GM18858 (cell line): Measurements from ENCODE around the gene TAB3.

Experiments used
- ATAC-seq: cut with Tn5 transposase; IDR thresholded peaks from one replicate; pipeline ENCODE4 v1.9.1; 2021; ENCODE audit not compliant: unreplicated experiment

The TAB3 gene, protein sequence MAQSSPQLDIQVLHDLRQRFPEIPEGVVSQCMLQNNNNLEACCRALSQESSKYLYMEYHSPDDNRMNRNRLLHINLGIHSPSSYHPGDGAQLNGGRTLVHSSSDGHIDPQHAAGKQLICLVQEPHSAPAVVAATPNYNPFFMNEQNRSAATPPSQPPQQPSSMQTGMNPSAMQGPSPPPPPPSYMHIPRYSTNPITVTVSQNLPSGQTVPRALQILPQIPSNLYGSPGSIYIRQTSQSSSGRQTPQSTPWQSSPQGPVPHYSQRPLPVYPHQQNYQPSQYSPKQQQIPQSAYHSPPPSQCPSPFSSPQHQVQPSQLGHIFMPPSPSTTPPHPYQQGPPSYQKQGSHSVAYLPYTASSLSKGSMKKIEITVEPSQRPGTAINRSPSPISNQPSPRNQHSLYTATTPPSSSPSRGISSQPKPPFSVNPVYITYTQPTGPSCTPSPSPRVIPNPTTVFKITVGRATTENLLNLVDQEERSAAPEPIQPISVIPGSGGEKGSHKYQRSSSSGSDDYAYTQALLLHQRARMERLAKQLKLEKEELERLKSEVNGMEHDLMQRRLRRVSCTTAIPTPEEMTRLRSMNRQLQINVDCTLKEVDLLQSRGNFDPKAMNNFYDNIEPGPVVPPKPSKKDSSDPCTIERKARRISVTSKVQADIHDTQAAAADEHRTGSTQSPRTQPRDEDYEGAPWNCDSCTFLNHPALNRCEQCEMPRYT

DNA sequence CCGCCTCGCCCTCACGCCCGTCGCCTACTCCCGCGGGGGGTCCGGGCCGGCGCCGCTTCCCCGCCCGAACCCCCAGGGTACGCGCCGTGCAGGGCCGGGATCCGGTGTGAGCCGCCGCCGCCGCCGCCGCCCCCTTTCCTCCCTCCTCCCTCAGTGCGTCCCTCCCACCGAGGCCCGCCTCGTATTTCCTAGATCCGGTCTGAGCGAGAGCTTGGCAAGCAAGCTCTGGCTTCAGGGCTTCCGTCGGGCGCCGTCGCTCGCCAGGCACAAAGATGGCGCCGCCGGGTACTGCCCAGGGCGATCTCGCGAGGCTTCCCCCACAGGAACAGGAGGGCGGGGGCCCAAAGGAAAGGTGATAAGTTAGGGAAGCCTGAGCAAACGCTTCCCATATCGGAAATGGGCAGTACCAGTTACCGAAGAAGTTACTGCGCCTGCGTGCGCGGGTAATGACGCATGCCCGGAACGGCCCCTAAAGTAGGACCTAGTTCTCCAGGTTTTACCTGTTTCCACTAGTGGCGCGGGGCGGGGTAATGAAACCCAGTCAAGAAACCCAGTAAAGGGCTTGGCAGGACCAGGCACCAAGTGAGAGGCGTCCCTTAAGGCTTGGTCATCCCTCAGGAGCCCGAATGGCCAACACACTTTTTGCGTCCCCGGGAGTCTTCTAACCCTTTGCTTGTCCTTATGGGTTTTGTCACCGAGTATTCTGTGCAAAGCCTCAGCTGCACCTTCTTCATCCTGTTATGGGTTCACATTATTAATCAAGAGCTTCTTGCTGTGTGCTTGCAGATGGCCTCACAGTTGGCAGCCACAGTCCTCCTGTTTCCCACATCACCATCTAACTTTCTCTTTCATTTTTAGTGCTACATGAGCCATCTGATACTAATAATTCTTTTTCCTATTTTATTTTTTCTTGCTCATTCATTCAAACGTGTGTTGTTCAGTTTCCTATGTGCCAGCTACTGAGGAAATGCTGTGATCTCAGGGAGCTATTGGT is at the start of gene TAB3:
TAB3 (minus strand) TSS at position 108 of the 994 bp plus-strand sequence. CDS start 29,666 bp downstream, outside the sequence.
- peak; percentile 85 for ATAC-seq

DNA sequence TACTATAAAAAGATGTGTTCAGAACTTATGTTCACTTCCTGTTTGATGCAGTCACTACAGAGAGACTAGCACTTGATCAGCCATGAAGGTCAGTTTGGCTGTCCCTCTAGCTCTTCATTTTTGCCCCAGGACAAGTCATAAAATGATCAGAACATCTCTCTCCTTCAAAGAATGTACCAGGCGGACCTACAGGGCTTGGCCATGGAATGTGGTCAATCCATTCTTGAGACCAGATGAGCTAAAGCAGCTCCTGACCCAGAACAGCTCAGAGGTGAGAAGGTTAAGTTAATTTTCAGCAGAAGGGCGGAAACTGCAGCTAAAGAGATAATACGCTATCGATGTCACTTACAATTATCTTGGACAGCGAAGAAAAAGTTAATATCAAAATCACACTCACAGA is 49.2 kb upstream of the TAB3 start:
- no peak for ATAC-seq

- no peak for ATAC-seq
Observed at GRCh38 chrX:30935985-30936384, 46.9 kb upstream of the TAB3 start.

GRCh38 chrX:30931920-30932319 is 42.9 kb upstream of the TAB3 start:
- no peak for ATAC-seq

GRCh38 chrX:30930679-30931078 is 41.6 kb upstream of the TAB3 start:
- no peak for ATAC-seq

DNA sequence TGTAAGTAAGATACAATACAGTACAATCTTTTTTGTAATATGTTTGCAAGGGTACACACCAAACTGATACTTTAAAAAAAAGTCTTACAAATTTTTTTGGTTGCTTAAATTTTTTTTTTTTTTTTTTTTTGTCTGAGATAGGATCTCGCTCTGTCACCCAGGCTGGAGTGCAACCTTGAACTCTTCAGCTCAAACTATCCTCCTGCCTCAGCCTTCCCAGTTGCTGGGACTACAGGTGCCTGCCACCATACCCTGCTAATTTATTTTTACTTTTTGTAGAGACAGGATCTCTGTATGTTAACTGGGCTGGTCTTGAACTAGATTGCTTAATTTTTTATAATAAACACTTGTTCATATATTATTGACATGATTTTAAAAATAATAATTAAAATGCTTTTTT is 41.1 kb upstream of the TAB3 start:
- ATAC-seq = no peak

DNA sequence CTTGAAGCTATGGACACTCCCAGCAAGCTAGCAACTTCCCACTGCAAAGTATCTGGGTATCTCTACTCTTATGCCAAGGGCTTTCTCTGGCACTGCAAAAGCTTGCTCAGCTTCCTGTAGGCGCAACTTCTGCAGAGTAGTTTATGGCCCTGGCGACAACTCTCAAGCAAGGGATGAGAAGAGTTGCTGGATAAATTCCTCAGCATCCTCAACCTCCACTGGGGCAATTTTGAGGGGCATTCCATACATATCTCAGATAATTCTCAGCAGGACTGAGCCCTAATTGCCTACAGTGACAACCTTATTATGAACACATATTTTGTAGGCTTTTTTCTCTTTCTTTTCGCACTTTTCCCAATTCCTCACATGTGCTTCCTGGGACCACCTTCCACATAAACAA is 31.2 kb upstream of the TAB3 start:
- no peak for ATAC-seq

DNA sequence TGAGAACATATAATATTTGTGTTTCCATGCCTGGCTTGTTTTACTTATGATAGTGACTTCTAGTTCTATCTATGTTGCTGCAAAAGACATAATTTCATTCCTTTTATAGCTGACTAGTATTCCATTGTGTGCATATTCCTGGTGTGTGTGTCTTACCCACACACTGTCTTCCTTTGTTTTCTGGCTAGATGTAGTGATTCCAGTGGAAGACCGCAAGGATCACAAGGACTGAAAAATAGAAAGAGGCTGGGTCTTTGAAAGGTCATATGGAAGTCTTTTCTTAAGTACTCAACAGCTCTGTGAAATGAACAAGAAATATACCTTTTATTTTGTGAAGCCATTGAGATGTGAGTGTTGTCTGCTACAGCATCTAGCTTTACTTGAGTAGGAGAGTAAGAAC is 29.4 kb upstream of the TAB3 start:
- no peak for ATAC-seq

- ATAC-seq = no peak
Observed at GRCh38 chrX:30913492-30913891, 24.4 kb upstream of the TAB3 start.

- no peak for ATAC-seq
Observed at GRCh38 chrX:30910124-30910860, 21.2 kb upstream of the TAB3 start.

GRCh38 chrX:30906726-30907125 is 17.7 kb upstream of the TAB3 start:
- ATAC-seq = no peak

- ATAC-seq = no peak
Observed at GRCh38 chrX:30905321-30905720, 16.3 kb upstream of the TAB3 start.

GRCh38 chrX:30904632-30905031 is 15.6 kb upstream of the TAB3 start:
- ATAC-seq = no peak

- ATAC-seq = no peak
Observed at GRCh38 chrX:30904186-30904585, 15.1 kb upstream of the TAB3 start.

- ATAC-seq = peak; percentile 68
Observed at GRCh38 chrX:30900227-30900626, 11.2 kb upstream of the TAB3 start.

DNA sequence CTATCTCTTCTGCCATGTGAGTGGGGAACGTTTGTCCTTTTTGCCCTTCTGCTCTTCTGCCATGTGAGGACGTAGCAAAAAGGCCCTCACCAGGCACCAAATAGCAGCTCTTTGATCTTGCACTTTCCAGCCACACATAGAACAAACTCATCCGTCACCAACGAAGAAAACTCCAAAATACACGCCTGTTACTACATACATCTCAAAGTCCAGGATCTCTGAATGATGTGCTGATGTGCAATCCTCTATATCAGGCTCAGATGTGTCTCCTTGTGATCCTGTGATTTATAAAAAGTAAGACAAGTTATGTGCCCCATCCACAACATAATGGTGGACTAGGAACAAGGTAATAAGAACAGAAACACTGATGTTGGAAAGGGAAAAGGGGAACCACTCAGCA is 9.8 kb upstream of the TAB3 start:
- ATAC-seq = no peak

- ATAC-seq = no peak
Observed at GRCh38 chrX:30895370-30895769, 6.3 kb upstream of the TAB3 start.

- no peak for ATAC-seq
Observed at GRCh38 chrX:30893206-30893605, 4.2 kb upstream of the TAB3 start.

GRCh38 chrX:30892591-30892990 is 3.5 kb upstream of the TAB3 start:
- no peak for ATAC-seq

GRCh38 chrX:30888526-30889146 is 418 bp downstream of the TAB3 start:
- ATAC-seq = peak; percentile 15
